ENCODE data around the gene SNX8. TPM values are rescaled to one million over a fixed set of nuclear protein-coding genes. Genes with fewer than 3 reads are reported as not detected.

SNX8 gene
- total RNA-seq, 2 experiments from 2014 or later, result 12.1 to 42.0 TPM

DNA sequence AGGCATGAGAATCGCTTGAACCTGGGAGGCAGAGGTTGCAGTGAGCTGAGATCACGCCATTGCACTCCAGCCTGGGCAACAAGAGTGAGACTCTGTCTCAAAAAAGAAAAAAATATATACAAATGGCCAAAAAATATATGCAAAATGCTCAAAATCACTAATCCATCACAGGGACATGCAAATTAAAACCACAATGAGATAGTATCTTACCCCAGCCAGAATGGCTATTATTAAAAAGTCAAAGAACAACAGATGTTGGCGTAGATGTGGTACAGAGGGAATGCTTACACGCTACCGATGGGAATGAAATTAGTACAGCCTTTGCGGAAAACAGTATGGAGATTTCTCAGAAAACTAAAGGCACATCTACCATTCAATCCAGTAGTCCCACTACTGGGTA lies 17.4 kb downstream of the SNX8 start:
- H4K20me1 ChIP-seq (ENCODE audit: insufficient read depth, low read length), result no peaks in the 10 kb centered on the region; the same call in 1 of the 2 replicates
- no TSS peak for BruUV-seq (replicated peaks)
- no peak overlapping the region for H2AFZ ChIP-seq (ENCODE audit: low read length)
- POLR2A ChIA-PET, result no interaction called here
- H3K36me3 ChIP-seq (ENCODE audit: insufficient read depth, low read length), result peaks cover 4% of the 10 kb centered on the region
- no peak overlapping the region for H3K4me3 ChIP-seq (ENCODE audit: low read depth, low read length, poor library complexity, severe bottlenecking)
- CTCF ChIA-PET (ENCODE audit: unreplicated experiment), result no interaction called here
- H3K4me1 ChIP-seq (ENCODE audit: insufficient read depth, low read length, poor library complexity, severe bottlenecking), result peaks cover 39% of the 10 kb centered on the region
- no peak for DNase-seq (ENCODE audit: low spot score)
- TF ChIP-seq, protein P1, sequence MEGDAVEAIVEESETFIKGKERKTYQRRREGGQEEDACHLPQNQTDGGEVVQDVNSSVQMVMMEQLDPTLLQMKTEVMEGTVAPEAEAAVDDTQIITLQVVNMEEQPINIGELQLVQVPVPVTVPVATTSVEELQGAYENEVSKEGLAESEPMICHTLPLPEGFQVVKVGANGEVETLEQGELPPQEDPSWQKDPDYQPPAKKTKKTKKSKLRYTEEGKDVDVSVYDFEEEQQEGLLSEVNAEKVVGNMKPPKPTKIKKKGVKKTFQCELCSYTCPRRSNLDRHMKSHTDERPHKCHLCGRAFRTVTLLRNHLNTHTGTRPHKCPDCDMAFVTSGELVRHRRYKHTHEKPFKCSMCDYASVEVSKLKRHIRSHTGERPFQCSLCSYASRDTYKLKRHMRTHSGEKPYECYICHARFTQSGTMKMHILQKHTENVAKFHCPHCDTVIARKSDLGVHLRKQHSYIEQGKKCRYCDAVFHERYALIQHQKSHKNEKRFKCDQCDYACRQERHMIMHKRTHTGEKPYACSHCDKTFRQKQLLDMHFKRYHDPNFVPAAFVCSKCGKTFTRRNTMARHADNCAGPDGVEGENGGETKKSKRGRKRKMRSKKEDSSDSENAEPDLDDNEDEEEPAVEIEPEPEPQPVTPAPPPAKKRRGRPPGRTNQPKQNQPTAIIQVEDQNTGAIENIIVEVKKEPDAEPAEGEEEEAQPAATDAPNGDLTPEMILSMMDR (conservative IDR thresholded peaks at IDR 0.05; ENCODE audit: low read length), result no peak
- TF ChIP-seq EZH2phosphoT487 (IDR thresholded peaks at IDR 0.05; ENCODE audit: borderline replicate concordance, low read depth, low read length), result no peak
- intact Hi-C loops (cut with micrococcal nuclease; ENCODE audit: unreplicated experiment), result no loop called here
- no peaks in the 10 kb centered on the region for H3K9me2 ChIP-seq (ENCODE audit: insufficient read depth, low read length)
- peaks cover 4% of the 10 kb centered on the region; the same call in 1 of the 2 replicates for H3K9me3 ChIP-seq (ENCODE audit: low read length)
- H3K79me2 ChIP-seq (ENCODE audit: insufficient read depth, low read depth, low read length), result peaks cover 37% of the 10 kb centered on the region; the same call in 1 of the 2 replicates
- no peak overlapping the region for H3K27ac ChIP-seq (ENCODE audit: low read depth, low read length, poor library complexity, severe bottlenecking)
- no peak overlapping the region for H3K4me2 ChIP-seq (ENCODE audit: low read length)

DNA sequence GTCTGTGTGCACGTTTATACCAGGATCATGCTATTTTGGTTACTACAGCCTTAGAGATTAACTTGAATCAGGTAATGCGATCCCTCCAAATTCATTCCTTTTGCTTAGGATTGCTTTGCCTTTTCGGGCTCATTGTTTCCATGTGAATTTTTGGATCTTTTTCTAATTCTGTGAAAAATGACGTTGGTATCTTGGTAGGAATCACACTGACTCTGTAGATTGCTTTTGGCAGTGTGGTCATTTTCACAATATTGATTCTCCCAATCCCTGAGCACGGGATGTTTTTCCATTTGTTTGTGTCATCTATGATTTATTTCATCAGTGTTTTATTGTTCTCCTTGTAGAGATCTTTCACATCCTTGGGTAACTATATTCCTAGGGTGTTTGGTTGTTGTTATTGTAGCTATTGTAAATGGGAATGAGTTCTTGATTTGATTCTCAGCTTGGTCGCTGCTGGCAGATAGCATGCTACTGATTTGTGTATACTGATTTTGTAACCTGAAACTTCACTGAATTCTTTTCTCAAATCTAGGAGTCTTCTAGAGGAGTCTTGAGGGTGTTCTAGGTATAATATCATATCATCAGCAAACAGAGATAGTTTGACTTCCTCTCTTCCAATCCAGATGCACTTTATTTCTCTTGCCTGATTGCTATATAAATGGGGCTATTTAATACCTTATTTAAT lies 18.2 kb downstream of the SNX8 start:
- Histone ChIP-seq H3K4me3 (ENCODE audit: low read depth, low read length, poor library complexity, severe bottlenecking) (no peak overlapping the region), H3K79me2 (ENCODE audit: insufficient read depth, low read depth, low read length) (peaks cover 32% of the 10 kb centered on the region; the same call in 1 of the 2 replicates)
- CTCF ChIA-PET (ENCODE audit: unreplicated experiment), result no interaction called here

More for the DNA sequence above, 18.2 kb downstream of the SNX8 start:
- Histone ChIP-seq H3K4me2 (ENCODE audit: low read length) (no peak overlapping the region), H4K20me1 (ENCODE audit: insufficient read depth, low read length) (no peaks in the 10 kb centered on the region; the same call in 1 of the 2 replicates), H3K27ac (ENCODE audit: low read depth, low read length, poor library complexity, severe bottlenecking) (no peak overlapping the region), H3K4me1 (ENCODE audit: insufficient read depth, low read length, poor library complexity, severe bottlenecking) (peaks cover 32% of the 10 kb centered on the region), H2AFZ (ENCODE audit: low read length) (no peak overlapping the region), H3K36me3 (ENCODE audit: insufficient read depth, low read length) (peaks cover 4% of the 10 kb centered on the region), H3K9me3 (ENCODE audit: low read length) (peaks cover 4% of the 10 kb centered on the region; the same call in 1 of the 2 replicates), H3K9me2 (ENCODE audit: insufficient read depth, low read length) (no peaks in the 10 kb centered on the region)
- intact Hi-C loops (cut with micrococcal nuclease; ENCODE audit: unreplicated experiment), result no loop called here
- DNase-seq (ENCODE audit: low spot score), result no peak
- TF ChIP-seq, protein P1 (conservative IDR thresholded peaks at IDR 0.05; ENCODE audit: low read length), result no peak
- no peak for TF ChIP-seq EZH2phosphoT487 (IDR thresholded peaks at IDR 0.05; ENCODE audit: borderline replicate concordance, low read depth, low read length)
- TSS peak; percentile 58 for BruUV-seq (replicated peaks)
- POLR2A ChIA-PET, result no interaction called here

All from OCI-LY7 (cell line).